ENCODE measurements around the gene FBXL17. TPM values are rescaled to one million over a fixed set of nuclear protein-coding genes. Genes with fewer than 3 reads are reported as not detected.

Gene FBXL17
- total RNA-seq, 4 donors from 2014 or later: 11.5 to 28.6 (median 19.9) TPM

- Histone ChIP-seq H3K9me3 (no peaks in the 10 kb centered on the region), H3K27ac (no peak overlapping the region), H3K4me1 (no peaks in the 10 kb centered on the region), H3K4me3 (no peak overlapping the region), H3K27me3 (no peaks in the 10 kb centered on the region), H3K36me3 (no peaks in the 10 kb centered on the region)
- intact Hi-C loops (cut with DNase I; ENCODE audit: low total_unique reads): no loop called here
- DNase-seq: no peak
- TF ChIP-seq POLR2A (IDR thresholded peaks at IDR 0.05) (no peak), CTCF (IDR thresholded peaks at IDR 0.05) (no peak)
Observed at GRCh38 chr5:108255468-108255867, 126.4 kb downstream of the FBXL17 start.

GRCh38 chr5:108251350-108251749 is 130.5 kb downstream of the FBXL17 start:
- no peak overlapping the region for H3K4me3 ChIP-seq
- H3K36me3 ChIP-seq: no peaks in the 10 kb centered on the region
- TF ChIP-seq CTCF (IDR thresholded peaks at IDR 0.05) (no peak), POLR2A (IDR thresholded peaks at IDR 0.05) (no peak)
- no peaks in the 10 kb centered on the region for H3K27me3 ChIP-seq
- H3K27ac ChIP-seq: no peak overlapping the region
- intact Hi-C loops (cut with DNase I; ENCODE audit: low total_unique reads): no loop called here
- H3K4me1 ChIP-seq: peaks cover 0 to 4% of the 10 kb centered on the region in 2 donors
- no peaks in the 10 kb centered on the region for H3K9me3 ChIP-seq
- DNase-seq: no peak

GRCh38 chr5:108249785-108250426 is 132.0 kb downstream of the FBXL17 start:
- peak overlapping the region in 1 of 2 donors; percentile 69 for H3K27ac ChIP-seq
- no peak for DNase-seq
- intact Hi-C loops (cut with DNase I; ENCODE audit: low total_unique reads): no loop called here
- H3K27me3 ChIP-seq: no peaks in the 10 kb centered on the region
- TF ChIP-seq POLR2A (IDR thresholded peaks at IDR 0.05) (no peak), CTCF (IDR thresholded peaks at IDR 0.05) (no peak)
- no peaks in the 10 kb centered on the region for H3K9me3 ChIP-seq
- no peak overlapping the region for H3K4me3 ChIP-seq
- peaks cover 0 to 4% of the 10 kb centered on the region in 2 donors for H3K4me1 ChIP-seq
- H3K36me3 ChIP-seq: no peaks in the 10 kb centered on the region

DNA sequence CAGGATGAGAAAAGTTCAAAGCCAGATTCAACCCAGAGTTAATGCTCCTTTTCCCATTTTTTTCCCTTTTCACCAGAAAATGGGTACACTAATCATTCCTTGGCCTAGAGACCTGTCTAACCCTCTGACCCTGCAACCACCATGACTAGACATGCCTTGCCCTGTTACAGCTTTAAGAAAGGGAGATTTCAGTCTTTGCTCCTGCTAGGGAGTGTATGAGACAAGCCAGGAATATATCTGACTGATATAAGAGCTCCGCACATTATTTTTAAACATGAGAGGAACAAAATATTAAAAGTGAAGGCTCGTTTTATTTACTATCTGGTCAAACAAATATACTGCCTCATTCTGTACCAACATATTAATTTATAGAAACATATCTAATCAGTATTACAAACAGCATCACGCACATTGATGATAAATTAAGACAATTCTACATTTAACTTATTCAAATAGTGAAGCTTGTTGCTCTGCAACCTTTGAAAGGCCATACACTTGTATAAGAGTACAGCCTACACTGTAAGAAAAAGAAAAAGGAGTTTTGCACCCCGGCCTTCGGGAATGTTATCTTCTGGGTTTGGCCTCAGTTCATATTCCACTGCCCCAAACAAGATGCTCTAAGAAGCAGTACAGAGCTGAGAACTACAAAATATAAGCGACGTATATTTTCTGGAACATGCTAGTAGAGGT is 132.7 kb downstream of the FBXL17 start:
- Histone ChIP-seq H3K9me3 (no peaks in the 10 kb centered on the region), H3K27me3 (no peaks in the 10 kb centered on the region)

More for the DNA sequence above, 132.7 kb downstream of the FBXL17 start:
- TF ChIP-seq CTCF (IDR thresholded peaks at IDR 0.05) (no peak), POLR2A (IDR thresholded peaks at IDR 0.05) (no peak)
- DNase-seq: no peak
- Histone ChIP-seq H3K36me3 (no peaks in the 10 kb centered on the region), H3K4me3 (no peak overlapping the region), H3K4me1 (peaks cover 0 to 4% of the 10 kb centered on the region in 2 donors), H3K27ac (peak overlapping the region in 1 of 2 donors; percentile 69)
- intact Hi-C loops (cut with DNase I; ENCODE audit: low total_unique reads): no loop called here
